Measurements from ENCODE around the gene GARNL3. TPM values are rescaled to one million over a fixed set of nuclear protein-coding genes. Genes with fewer than 3 reads are reported as not detected.

GARNL3 gene
- total RNA-seq, 6 experiments from 2014 or later, result 4.4 to 9.7 (median 6.1) TPM

GRCh38 chr9:127223266-127223665, 41.3 kb upstream of the GARNL3 start:
- no peak overlapping the region for H3K27ac ChIP-seq

GRCh38 chr9:127223810-127224177, 40.8 kb upstream of the GARNL3 start:
- H3K9me3 ChIP-seq, result no peaks in the 10 kb centered on the region
- 18% methylated on average over 4 of the region's 8 CpGs for WGBS (ENCODE audit: insufficient coverage, low coverage, low lambda C conversion rate, missing lambda C conversion rate)
- no peaks in the 10 kb centered on the region for H3K36me3 ChIP-seq
- intact Hi-C loops (cut with DNase I), result no loop called here
- ATAC-seq, result peak in 1 of 4 donors; percentile 0
- H3K27ac ChIP-seq, result no peak overlapping the region
- TF ChIP-seq POLR2A (IDR thresholded peaks at IDR 0.05), result no peak
- no peak for TF ChIP-seq CTCF (IDR thresholded peaks at IDR 0.05)
- H3K4me3 ChIP-seq, result peak overlapping the region in 2 of 3 donors; percentile 48 to 61
- no peak for DNase-seq
- peaks cover 0 to 4% (median 0%) of the 10 kb centered on the region in 4 donors for H3K4me1 ChIP-seq
- no peaks in the 10 kb centered on the region for H3K27me3 ChIP-seq

More at GRCh38 chr9:127223266-127223665, 41.3 kb upstream of the GARNL3 start:
- Histone ChIP-seq H3K36me3 (no peaks in the 10 kb centered on the region), H3K4me1 (peaks cover 0 to 4% (median 0%) of the 10 kb centered on the region in 4 donors), H3K27me3 (no peaks in the 10 kb centered on the region), H3K4me3 (no peak overlapping the region), H3K9me3 (no peaks in the 10 kb centered on the region)
- ATAC-seq, result no peak
- no peak for DNase-seq
- 40% methylated on average over 4 of the region's 4 CpGs for WGBS (ENCODE audit: insufficient coverage, low coverage, low lambda C conversion rate, missing lambda C conversion rate)
- intact Hi-C loops (cut with DNase I), result no loop called here
- TF ChIP-seq POLR2A (IDR thresholded peaks at IDR 0.05), result no peak
- no peak for TF ChIP-seq CTCF (IDR thresholded peaks at IDR 0.05)

GRCh38 chr9:127224178-127224882, 40.2 kb upstream of the GARNL3 start:
- Histone ChIP-seq H3K4me1 (peaks cover 0 to 4% (median 0%) of the 10 kb centered on the region in 4 donors), H3K9me3 (no peaks in the 10 kb centered on the region), H3K27ac (peak overlapping the region in 2 of 3 donors; percentile 18 to 24), H3K4me3 (peak overlapping the region; percentile 36 to 61 (median 48)), H3K36me3 (no peaks in the 10 kb centered on the region), H3K27me3 (no peaks in the 10 kb centered on the region)
- WGBS (ENCODE audit: insufficient coverage, low coverage, low lambda C conversion rate, missing lambda C conversion rate), result 1% methylated on average over 29 of the region's 56 CpGs
- TF ChIP-seq POLR2A (IDR thresholded peaks at IDR 0.05) (peak; percentile 16), CTCF (IDR thresholded peaks at IDR 0.05) (peak in 2 of 4 donors; percentile 9 to 14)
- intact Hi-C loops (cut with DNase I), result no loop called here
- DNase-seq, result peak; percentile 91 to 96 (median 94)
- ATAC-seq, result peak; percentile 81 to 89 (median 87)

GRCh38 chr9:127224883-127225739, 39.5 kb upstream of the GARNL3 start:
- no CpG with 5 or more reads among the region's 106 CpGs for WGBS (ENCODE audit: insufficient coverage, low coverage, low lambda C conversion rate, missing lambda C conversion rate)
- H3K27ac ChIP-seq, result no peak overlapping the region
- intact Hi-C loops (cut with DNase I), result no loop called here

More at GRCh38 chr9:127224883-127225739, 39.5 kb upstream of the GARNL3 start:
- DNase-seq (peak; percentile 97), ATAC-seq (peak; percentile 87 to 93 (median 90))
- H3K36me3 ChIP-seq, result no peaks in the 10 kb centered on the region
- no peaks in the 10 kb centered on the region for H3K9me3 ChIP-seq
- H3K27me3 ChIP-seq, result no peaks in the 10 kb centered on the region
- no peak for TF ChIP-seq POLR2A (IDR thresholded peaks at IDR 0.05)
- peak in 1 of 4 donors; percentile 11 for TF ChIP-seq CTCF (IDR thresholded peaks at IDR 0.05)
- peak overlapping the region; percentile 62 to 69 (median 68) for H3K4me3 ChIP-seq
- H3K4me1 ChIP-seq, result peaks cover 0 to 4% (median 0%) of the 10 kb centered on the region in 4 donors

Data from right lobe of liver (tissue), 6 donors.